GM18505 (cell line): ENCODE results near the gene SOX11.

Experiments
- ATAC-seq: cut with Tn5 transposase; IDR thresholded peaks from one replicate; pipeline ENCODE4 v1.9.1; 2021; ENCODE audit not compliant: unreplicated experiment
- POLR2A ChIP-seq: IDR thresholded peaks from 4 replicates; pipeline ENCODE4 v1.6.1; 2011; ENCODE audit warnings: borderline replicate concordance; ENCODE audit not compliant: insufficient read depth, insufficient read length; ENCODE audit errors: extremely low read depth

SOX11 gene

GRCh38 chr2:5722236-5722635, 30.1 kb downstream of the SOX11 start:
- TF ChIP-seq POLR2A, result no peak

GRCh38 chr2:5723791-5724735, 31.9 kb downstream of the SOX11 start:
- no peak for TF ChIP-seq POLR2A
- ATAC-seq, result no peak

More at GRCh38 chr2:5722236-5722635, 30.1 kb downstream of the SOX11 start:
- no peak for ATAC-seq

GRCh38 chr2:5725072-5725471, 32.9 kb downstream of the SOX11 start:
- no peak for ATAC-seq
- no peak for TF ChIP-seq POLR2A

- ATAC-seq, result no peak
- TF ChIP-seq POLR2A, result no peak
Observed at GRCh38 chr2:5725794-5726463, 33.7 kb downstream of the SOX11 start.

GRCh38 chr2:5727235-5727634, 35.1 kb downstream of the SOX11 start:
- TF ChIP-seq POLR2A, result no peak
- no peak for ATAC-seq

GRCh38 chr2:5729416-5729815, 37.2 kb downstream of the SOX11 start:
- no peak for TF ChIP-seq POLR2A
- no peak for ATAC-seq

- no peak for TF ChIP-seq POLR2A
- ATAC-seq, result no peak
Observed at GRCh38 chr2:5730386-5730785, 38.2 kb downstream of the SOX11 start.

- TF ChIP-seq POLR2A, result no peak
- no peak for ATAC-seq
Observed at GRCh38 chr2:5734859-5735520, 42.8 kb downstream of the SOX11 start.

- ATAC-seq, result no peak
- no peak for TF ChIP-seq POLR2A
Observed at GRCh38 chr2:5735521-5735861, 43.3 kb downstream of the SOX11 start.

GRCh38 chr2:5736050-5736449, 43.9 kb downstream of the SOX11 start:
- TF ChIP-seq POLR2A, result no peak

GRCh38 chr2:5736886-5737285, 44.7 kb downstream of the SOX11 start:
- no peak for ATAC-seq
- TF ChIP-seq POLR2A, result no peak

More at GRCh38 chr2:5736050-5736449, 43.9 kb downstream of the SOX11 start:
- ATAC-seq, result no peak

GRCh38 chr2:5740053-5740452, 47.9 kb downstream of the SOX11 start:
- no peak for TF ChIP-seq POLR2A
- no peak for ATAC-seq

- ATAC-seq, result no peak
Observed at GRCh38 chr2:5740817-5741216, 48.6 kb downstream of the SOX11 start.

More at GRCh38 chr2:5740817-5741216, 48.6 kb downstream of the SOX11 start:
- no peak for TF ChIP-seq POLR2A
